Natural killer cell (primary cell): ENCODE data around the gene PHACTR2. TPM values are rescaled to one million over a fixed set of nuclear protein-coding genes. Genes with fewer than 3 reads are reported as not detected.
"Not testable (repeated sequence)": the region's sequence is repeated elsewhere in the genome, so short reads cannot be mapped to it uniquely, and the experiment has no call there.

Experiments
- ATAC-seq, 3 donors: fragments of 150-1000 bp in 2 of 3; fragments of 200-7000 bp in 1 of 3; cut with Tn5 transposase; 1 replicate in 1 of 3; 2 replicates in 2 of 3; pipeline ENCODE4 v1.10.0; 2021; ENCODE audit warnings: mild to moderate bottlenecking in 2 of 3, moderate library complexity in 2 of 3
- DNase-seq, 2 donors: peaks; one replicate each; pipeline versions ENCODE4 v3.0.0 to v3.0.0-alpha.2; 2013 to 2021; ENCODE audit warnings: mixed read lengths in 1 of 2
- H3K27ac ChIP-seq: one replicate; pipeline ENCODE4 v1.5.1; 2013; ENCODE audit warnings: mild to moderate bottlenecking, low read length
- H3K27me3 ChIP-seq: one replicate; pipeline ENCODE4 v1.6.1; 2013; ENCODE audit warnings: low read length; ENCODE audit not compliant: control insufficient read depth, insufficient read depth
- H3K36me3 ChIP-seq: one replicate; pipeline ENCODE4 v1.6.1; 2013; ENCODE audit warnings: low read length; ENCODE audit not compliant: control insufficient read depth, insufficient read depth
- H3K4me1 ChIP-seq: one replicate; pipeline ENCODE4 v1.6.1; 2013; ENCODE audit warnings: low read length; ENCODE audit not compliant: control insufficient read depth, insufficient read depth
- H3K4me3 ChIP-seq: one replicate; pipeline ENCODE4 v1.5.1; 2013; ENCODE audit warnings: low read length
- H3K9me3 ChIP-seq: one replicate; pipeline ENCODE4 v1.6.1; 2013; ENCODE audit warnings: low read length; ENCODE audit not compliant: control insufficient read depth, insufficient read depth
- H3K27ac Mint-ChIP-seq, 2 donors: one replicate each; pipeline ENCODE4 v1.8.0; 2022; ENCODE audit warnings: mild to moderate bottlenecking in 2 of 2, mixed read lengths in 2 of 2, moderate library complexity in 1 of 2
- H3K27me3 Mint-ChIP-seq, 2 donors: one replicate each; pipeline ENCODE4 v1.8.0; 2022; ENCODE audit warnings: low read depth in 2 of 2, mixed read lengths in 2 of 2
- H3K36me3 Mint-ChIP-seq: one replicate; pipeline ENCODE4 v1.8.0; 2022; ENCODE audit warnings: mixed read lengths
- H3K4me1 Mint-ChIP-seq, 2 donors: one replicate each; pipeline ENCODE4 v1.8.0; 2022; ENCODE audit warnings: mixed read lengths in 2 of 2
- H3K4me3 Mint-ChIP-seq: one replicate; pipeline ENCODE4 v1.8.0; 2022; ENCODE audit warnings: mild to moderate bottlenecking, moderate library complexity, mixed read lengths
- H3K9me3 Mint-ChIP-seq, 2 donors: one replicate each; pipeline ENCODE4 v1.8.0; 2022; ENCODE audit warnings: mixed read lengths in 2 of 2
- WGBS: methylation state at CpG from one replicate; pipeline ENCODE4 v1.1.7; 2013; ENCODE audit warnings: missing lambda C conversion rate; ENCODE audit not compliant: insufficient coverage; 5-methylcytosine and 5-hydroxymethylcytosine counted together
- intact Hi-C: fragments of 100-400 bp; cut with micrococcal nuclease; formaldehyde crosslinking; loops from one replicate; pipeline ENCODE4 v1.14.2; 2022
- total RNA-seq, 4 donors: library from RNA; stranded (reverse); fragments of 120-200 nt in 1 of 4; gene quantifications; one replicate each; pipeline versions ENCODE4 v1.2.3 to v1.2.4, GENCODE V29; 2013 to 2022
- TF ChIP-seq, protein P1 (sequence below): fragments of 200-600 bp; IDR thresholded peaks from one replicate; pipeline ENCODE4 v1.8.0; 2022; ENCODE audit warnings: antibody characterized with exemption

The PHACTR2 gene
- total RNA-seq, result 10 to 100 TPM; 23.8 to 32.7 (median 24.9) TPM
- 53.1 TPM for total RNA-seq (2013)

DNA sequence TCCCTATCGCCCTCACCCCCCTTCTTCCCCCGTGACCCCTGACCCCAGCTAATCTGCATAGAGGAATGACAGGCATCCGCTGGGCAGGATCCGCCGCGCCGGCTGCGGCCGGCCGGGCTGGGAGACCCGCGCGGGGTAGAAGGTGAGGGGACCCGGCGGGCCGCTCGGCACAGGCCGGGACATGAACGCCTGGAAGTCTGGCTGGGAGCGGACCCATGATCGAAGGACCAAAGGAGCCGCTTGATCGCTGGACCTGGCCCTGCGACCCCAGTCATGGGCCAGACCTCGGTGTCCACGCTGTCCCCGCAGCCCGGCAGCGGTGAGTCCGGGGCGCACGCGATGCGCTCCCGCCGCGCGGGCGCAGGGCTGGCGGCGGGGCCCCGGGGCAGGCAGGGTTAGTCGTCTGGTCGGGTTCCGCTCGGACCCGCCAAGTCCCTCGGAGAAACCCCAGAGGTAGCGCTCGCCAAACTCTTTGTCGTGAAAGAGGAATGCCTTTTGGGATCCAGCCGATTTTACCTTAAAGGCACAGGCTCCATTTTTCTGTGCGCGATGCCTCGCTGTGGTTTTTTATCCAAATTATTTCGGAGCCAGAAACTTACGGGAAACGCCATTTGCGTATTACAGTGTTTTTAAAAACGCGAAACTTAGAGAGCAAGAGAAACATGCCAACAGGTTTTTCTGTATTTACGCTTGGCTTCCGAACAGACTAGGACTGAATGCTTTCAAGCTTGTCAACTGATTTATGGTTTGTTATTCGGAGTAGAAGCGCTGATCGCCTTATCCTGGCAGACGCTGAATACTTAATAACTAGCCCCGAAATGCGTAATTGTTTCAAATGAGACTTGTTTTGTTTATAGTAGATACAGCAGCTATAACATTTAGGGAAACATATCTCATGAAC lies at the start of gene PHACTR2:
Gene PHACTR2, plus strand, starts transcription at position 75 of the 901 bp plus-strand sequence. Its CDS starts 199 bp downstream, at position 274.
- Histone ChIP-seq H3K36me3 (no peaks in the 10 kb centered on the region), H3K9me3 (peaks cover 4% of the 10 kb centered on the region), H3K27ac (no peak within 1 kb of the TSS), H3K4me3 (peak within 1 kb of the TSS; percentile 37), H3K4me1 (peaks cover 8% of the 10 kb centered on the region), H3K27me3 (peaks cover 14% of the 10 kb centered on the region)
- 2% methylated on average over 67 of the region's 69 CpGs for WGBS
- Mint-ChIP-seq H3K36me3 (peaks cover 6% of the 10 kb centered on the region), H3K27ac (peak within 1 kb of the TSS in 1 of 2 donors; percentile 65), H3K4me3 (peak within 1 kb of the TSS; percentile 88), H3K9me3 (peaks cover 2% of the 10 kb centered on the region in 2 donors), H3K27me3 (peaks cover 14 to 40% of the 10 kb centered on the region in 2 donors), H3K4me1 (peaks cover 19 to 29% of the 10 kb centered on the region in 2 donors)
- DNase-seq (peak; percentile 22 to 77), ATAC-seq (peak; percentile 78 to 89 (median 89))
- intact Hi-C loops, result no loop called here
- TF ChIP-seq, protein P1, sequence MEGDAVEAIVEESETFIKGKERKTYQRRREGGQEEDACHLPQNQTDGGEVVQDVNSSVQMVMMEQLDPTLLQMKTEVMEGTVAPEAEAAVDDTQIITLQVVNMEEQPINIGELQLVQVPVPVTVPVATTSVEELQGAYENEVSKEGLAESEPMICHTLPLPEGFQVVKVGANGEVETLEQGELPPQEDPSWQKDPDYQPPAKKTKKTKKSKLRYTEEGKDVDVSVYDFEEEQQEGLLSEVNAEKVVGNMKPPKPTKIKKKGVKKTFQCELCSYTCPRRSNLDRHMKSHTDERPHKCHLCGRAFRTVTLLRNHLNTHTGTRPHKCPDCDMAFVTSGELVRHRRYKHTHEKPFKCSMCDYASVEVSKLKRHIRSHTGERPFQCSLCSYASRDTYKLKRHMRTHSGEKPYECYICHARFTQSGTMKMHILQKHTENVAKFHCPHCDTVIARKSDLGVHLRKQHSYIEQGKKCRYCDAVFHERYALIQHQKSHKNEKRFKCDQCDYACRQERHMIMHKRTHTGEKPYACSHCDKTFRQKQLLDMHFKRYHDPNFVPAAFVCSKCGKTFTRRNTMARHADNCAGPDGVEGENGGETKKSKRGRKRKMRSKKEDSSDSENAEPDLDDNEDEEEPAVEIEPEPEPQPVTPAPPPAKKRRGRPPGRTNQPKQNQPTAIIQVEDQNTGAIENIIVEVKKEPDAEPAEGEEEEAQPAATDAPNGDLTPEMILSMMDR, result no peak

DNA sequence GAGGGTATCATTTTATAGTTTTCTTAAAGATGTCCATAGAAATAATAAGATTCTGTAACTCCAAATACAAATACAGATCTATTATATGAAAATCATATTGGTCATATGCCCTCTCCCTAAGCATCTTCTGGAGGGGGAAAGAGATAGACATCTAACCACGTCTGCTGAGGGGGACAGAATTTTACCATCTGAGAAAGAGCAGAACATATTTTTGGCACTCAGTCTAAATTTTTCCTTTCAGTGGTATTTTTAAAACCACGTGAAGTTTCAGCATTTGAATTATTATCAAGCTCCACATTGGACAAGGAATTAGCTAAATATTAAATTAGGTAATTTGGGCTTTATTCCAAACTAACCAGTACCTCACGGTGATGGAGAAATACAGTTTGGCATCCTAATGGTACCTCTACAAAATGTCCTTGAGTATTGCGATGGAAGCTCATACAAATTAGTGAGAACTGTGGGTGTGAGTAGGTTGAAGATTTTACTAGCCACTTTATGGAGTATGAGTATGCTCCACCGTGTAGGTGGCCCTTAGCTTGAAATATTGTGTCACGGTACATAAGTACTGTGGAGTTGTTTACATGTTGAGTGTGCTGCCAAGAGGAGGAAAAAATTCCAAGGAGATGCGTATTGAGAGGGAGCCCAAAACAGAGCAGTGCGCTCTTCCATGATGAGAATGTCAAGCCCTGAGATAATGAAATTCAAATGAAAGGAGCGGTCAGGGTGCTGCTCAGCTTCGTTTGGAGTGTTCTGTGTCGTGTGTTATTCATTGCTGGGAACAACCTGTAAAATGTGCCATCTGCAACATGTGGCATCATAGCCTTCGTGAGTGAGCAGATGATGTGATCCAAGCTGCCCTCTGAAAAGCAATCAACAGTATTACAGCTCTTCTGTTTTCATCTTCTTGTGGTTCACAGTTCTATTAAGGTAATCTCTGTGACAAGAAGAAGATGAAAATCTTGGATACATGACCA lies 48.4 kb upstream of the PHACTR2 start:
- Mint-ChIP-seq H3K4me3 (no peak overlapping the region), H3K9me3 (no peaks in the 10 kb centered on the region), H3K4me1 (peaks cover 20 to 43% of the 10 kb centered on the region in 2 donors), H3K27me3 (no peaks in the 10 kb centered on the region), H3K27ac (no peak overlapping the region), H3K36me3 (no peaks in the 10 kb centered on the region)
- H3K36me3 ChIP-seq, result no peaks in the 10 kb centered on the region
- no peak overlapping the region for H3K27ac ChIP-seq
- H3K4me1 ChIP-seq, result peaks cover 2% of the 10 kb centered on the region
- TF ChIP-seq, protein P1, result no peak
- no peak for ATAC-seq
- intact Hi-C loops, result no loop called here
- no peaks in the 10 kb centered on the region for H3K9me3 ChIP-seq
- 84% methylated on average over 10 of the region's 12 CpGs for WGBS
- H3K27me3 ChIP-seq, result no peaks in the 10 kb centered on the region
- no peak overlapping the region for H3K4me3 ChIP-seq
- no peak for DNase-seq

DNA sequence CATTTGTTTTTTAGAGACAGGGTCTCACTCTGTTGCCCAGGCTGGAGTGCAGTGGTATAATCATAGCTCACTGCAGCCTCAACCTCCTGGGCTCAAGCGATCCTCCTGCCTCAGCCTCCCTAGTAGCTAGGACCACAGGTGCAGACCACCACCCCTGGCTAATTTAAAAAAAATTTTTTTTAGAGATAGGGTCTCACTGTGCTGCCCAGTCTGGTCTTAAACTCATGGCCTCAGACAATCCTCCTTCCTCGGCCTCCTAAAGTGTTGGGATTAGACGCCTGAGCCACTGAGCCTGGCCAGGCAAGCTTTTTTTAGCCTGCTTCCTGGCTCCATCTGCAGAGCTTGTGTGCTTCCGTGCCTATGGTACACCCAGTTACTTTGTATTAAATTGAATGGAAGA lies 46.6 kb upstream of the PHACTR2 start:
- H3K4me3 Mint-ChIP-seq, intact Hi-C loops, ATAC-seq, DNase-seq, H3K27me3 Mint-ChIP-seq, H3K36me3 Mint-ChIP-seq, H3K27ac Mint-ChIP-seq, H3K27me3 ChIP-seq, H3K4me3 ChIP-seq, H3K9me3 ChIP-seq, H3K27ac ChIP-seq, H3K36me3 ChIP-seq, H3K9me3 Mint-ChIP-seq, H3K4me1 ChIP-seq: not testable (repeated sequence)
- peaks cover 20 to 35% of the 10 kb centered on the region in 2 donors for H3K4me1 Mint-ChIP-seq
- 97% methylated on average over 4 of the region's 4 CpGs for WGBS

DNA sequence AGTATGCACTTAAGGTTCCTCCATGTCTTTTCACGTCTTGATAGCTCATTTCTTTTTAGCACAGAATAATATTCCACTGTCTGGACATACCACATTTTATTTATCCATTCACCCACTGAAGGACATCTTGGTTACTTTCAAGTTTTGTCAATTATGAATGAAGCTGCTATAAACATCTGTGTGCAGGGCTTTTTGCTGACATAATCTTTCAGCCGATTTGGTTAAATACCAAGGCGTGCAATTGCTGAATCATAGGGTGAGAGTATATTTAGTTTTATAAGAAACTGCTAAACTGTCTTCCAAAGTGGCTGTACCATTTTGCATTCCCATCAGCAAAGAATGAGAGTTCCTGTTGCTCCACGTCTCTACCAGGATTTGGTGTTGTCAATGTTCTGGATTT lies 44.9 kb upstream of the PHACTR2 start:
- H3K27ac ChIP-seq, result no peak overlapping the region
- H3K36me3 Mint-ChIP-seq, result no peaks in the 10 kb centered on the region
- no peak for ATAC-seq
- TF ChIP-seq, protein P1, result no peak
- H3K27me3 ChIP-seq, result no peaks in the 10 kb centered on the region
- intact Hi-C loops, result no loop called here
- no peaks in the 10 kb centered on the region for H3K9me3 ChIP-seq
- H3K4me1 ChIP-seq, result no peaks in the 10 kb centered on the region
- no peaks in the 10 kb centered on the region for H3K9me3 Mint-ChIP-seq
- no peak overlapping the region for H3K27ac Mint-ChIP-seq
- DNase-seq, result no peak
- peaks cover 17 to 29% of the 10 kb centered on the region in 2 donors for H3K4me1 Mint-ChIP-seq
- 97% methylated on average over 4 of the region's 4 CpGs for WGBS
- H3K4me3 ChIP-seq, result no peak overlapping the region
- H3K27me3 Mint-ChIP-seq, result no peaks in the 10 kb centered on the region
- H3K4me3 Mint-ChIP-seq, result no peak overlapping the region
- H3K36me3 ChIP-seq, result no peaks in the 10 kb centered on the region
